Progenitor cell of endocrine pancreas (in vitro differentiated cells): ENCODE results near the gene TNFRSF8. TPM values are rescaled to one million over a fixed set of nuclear protein-coding genes. Genes with fewer than 3 reads are reported as not detected.
"Not testable (repeated sequence)": the region's sequence is repeated elsewhere in the genome, so short reads cannot be mapped to it uniquely, and the experiment has no call there.

Source experiments
- DNase-seq: peaks from one replicate; pipeline ENCODE4 v3.0.0; 2021; ENCODE audit warnings: low spot score; ENCODE audit not compliant: unreplicated experiment
- H3K27ac Mint-ChIP-seq: 2 replicates; pipeline ENCODE4 v1.8.0; 2021; ENCODE audit warnings: mild to moderate bottlenecking, moderate library complexity, mixed read lengths
- H3K27me3 Mint-ChIP-seq: 2 replicates; pipeline ENCODE4 v1.8.0; 2021; ENCODE audit warnings: mixed read lengths
- H3K36me3 Mint-ChIP-seq: 2 replicates; pipeline ENCODE4 v1.8.0; 2022; ENCODE audit warnings: mixed read lengths; ENCODE audit not compliant: insufficient read depth
- H3K4me1 Mint-ChIP-seq: 2 replicates; pipeline ENCODE4 v1.8.0; 2021; ENCODE audit warnings: low read depth, mixed read lengths
- H3K4me3 Mint-ChIP-seq: 2 replicates; pipeline ENCODE4 v1.8.0; 2021; ENCODE audit warnings: low read depth, mild to moderate bottlenecking, moderate library complexity, mixed read lengths
- H3K9me3 Mint-ChIP-seq: 2 replicates; pipeline ENCODE4 v1.8.0; 2021; ENCODE audit warnings: low read depth, mixed read lengths
- CTCF ChIP-seq: fragments of 200-600 bp; sonication (generic); IDR thresholded peaks from one replicate; pipeline ENCODE4 v1.5.0; 2021; ENCODE audit warnings: antibody characterized with exemption, mild to moderate bottlenecking; ENCODE audit not compliant: unreplicated experiment
- total RNA-seq: library from RNA; stranded (reverse); gene quantifications from 2 replicates; pipeline ENCODE4 v1.2.1, GENCODE V29; 2021

Gene TNFRSF8
- total RNA-seq, 1 donor from 2014 or later = not detected

- H3K27ac Mint-ChIP-seq = no peak overlapping the region
- no peak for DNase-seq
- no peak for TF ChIP-seq CTCF
- H3K9me3 Mint-ChIP-seq = no peaks in the 10 kb centered on the region
- no peak overlapping the region for H3K4me3 Mint-ChIP-seq
- H3K4me1 Mint-ChIP-seq = peaks cover 2% of the 10 kb centered on the region
- H3K36me3 Mint-ChIP-seq = no peaks in the 10 kb centered on the region
- H3K27me3 Mint-ChIP-seq = peaks cover 9% of the 10 kb centered on the region
Observed at GRCh38 chr1:12040457-12041051, 22.5 kb upstream of the TNFRSF8 start.

DNA sequence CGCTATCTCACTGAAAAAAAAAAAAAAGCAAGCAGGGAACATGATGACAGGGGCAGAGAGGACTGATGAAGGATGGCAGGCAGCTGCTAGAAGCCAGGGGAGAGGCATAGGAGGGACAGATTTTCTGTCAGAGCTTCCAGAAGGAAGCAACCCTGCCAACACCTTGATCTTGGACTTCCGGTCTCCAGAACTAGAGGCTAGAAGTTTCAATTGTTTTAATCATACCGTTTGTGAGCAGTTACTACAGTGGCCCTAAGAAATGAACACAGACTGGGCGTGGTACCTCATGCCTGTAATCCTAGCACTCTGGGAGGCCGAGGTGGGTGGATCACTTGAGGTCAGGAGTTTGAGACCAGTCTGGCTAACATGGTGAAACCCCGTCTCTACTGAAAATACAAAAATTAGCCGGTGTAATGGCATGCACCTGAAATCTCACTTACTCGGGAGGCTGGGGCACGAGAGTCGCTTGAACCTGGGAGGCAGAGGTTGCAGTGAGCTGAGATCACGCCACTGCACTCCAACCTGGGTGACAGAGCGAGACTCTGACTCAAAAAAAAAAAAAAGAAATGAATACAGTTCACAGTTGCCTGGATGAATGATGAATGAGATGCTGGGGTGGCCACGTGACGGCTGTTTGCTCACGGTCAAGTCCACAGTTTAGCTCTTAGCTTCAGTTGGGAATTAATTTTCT is 18.8 kb upstream of the TNFRSF8 start:
- H3K27ac Mint-ChIP-seq, H3K4me1 Mint-ChIP-seq, H3K27me3 Mint-ChIP-seq, H3K9me3 Mint-ChIP-seq, DNase-seq, H3K4me3 Mint-ChIP-seq, H3K36me3 Mint-ChIP-seq: not testable (repeated sequence)

DNA sequence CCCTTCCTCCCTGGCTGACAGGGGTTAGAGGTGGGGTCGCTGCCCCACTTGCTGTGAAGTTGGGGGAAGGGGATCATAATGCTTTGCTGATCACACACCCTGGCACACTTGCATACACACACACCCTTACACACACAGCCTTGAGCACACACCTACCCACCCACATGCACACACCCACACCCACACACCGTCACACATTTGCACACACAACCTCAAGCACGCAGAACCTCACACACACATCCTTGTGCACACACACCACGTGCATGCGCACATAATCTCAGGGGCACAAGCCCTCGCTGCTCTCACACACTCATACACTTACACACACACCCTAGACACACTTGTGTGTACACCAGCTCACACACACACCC is 16.4 kb upstream of the TNFRSF8 start:
- Mint-ChIP-seq H3K4me1 (peaks cover 4% of the 10 kb centered on the region), H3K4me3 (no peak overlapping the region), H3K27ac (no peak overlapping the region), H3K9me3 (no peaks in the 10 kb centered on the region), H3K36me3 (no peaks in the 10 kb centered on the region), H3K27me3 (peaks cover 7% of the 10 kb centered on the region)
- no peak for TF ChIP-seq CTCF
- DNase-seq = no peak

- no peak overlapping the region for H3K4me3 Mint-ChIP-seq
- peaks cover 7% of the 10 kb centered on the region for H3K4me1 Mint-ChIP-seq
- no peaks in the 10 kb centered on the region for H3K9me3 Mint-ChIP-seq
- no peak for TF ChIP-seq CTCF
- no peak for DNase-seq
- H3K36me3 Mint-ChIP-seq = no peaks in the 10 kb centered on the region
- peaks cover 9% of the 10 kb centered on the region for H3K27me3 Mint-ChIP-seq
- H3K27ac Mint-ChIP-seq = no peak overlapping the region
Observed at GRCh38 chr1:12047120-12047876, 15.8 kb upstream of the TNFRSF8 start.

DNA sequence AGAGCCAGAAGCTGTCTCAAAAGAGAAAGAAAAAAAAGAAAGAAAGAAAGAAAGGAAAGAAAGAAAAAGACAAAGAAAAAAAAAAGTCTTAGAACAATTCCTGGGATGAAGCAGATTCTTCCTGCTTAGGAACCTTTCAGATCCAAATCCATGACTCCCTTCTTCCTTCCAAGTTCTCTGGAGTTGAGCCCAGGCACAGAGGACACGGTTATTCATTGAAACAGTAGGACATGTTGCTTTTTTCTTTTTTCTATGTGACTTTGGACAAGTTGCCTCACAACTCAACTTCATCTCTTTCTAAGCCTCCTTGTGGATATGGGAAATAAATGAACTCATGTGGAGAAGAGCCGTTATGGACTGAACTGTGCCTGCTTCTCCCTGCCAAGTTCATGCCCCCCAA is 14.7 kb upstream of the TNFRSF8 start:
- no peaks in the 10 kb centered on the region for H3K9me3 Mint-ChIP-seq
- no peak for DNase-seq
- no peaks in the 10 kb centered on the region for H3K36me3 Mint-ChIP-seq
- peaks cover 11% of the 10 kb centered on the region for H3K4me1 Mint-ChIP-seq
- TF ChIP-seq CTCF = no peak
- no peak overlapping the region for H3K27ac Mint-ChIP-seq
- H3K27me3 Mint-ChIP-seq = peaks cover 15% of the 10 kb centered on the region
- no peak overlapping the region for H3K4me3 Mint-ChIP-seq
